Measurements from ENCODE around the gene FAM120C. TPM values are rescaled to one million over a fixed set of nuclear protein-coding genes. Genes with fewer than 3 reads are reported as not detected.

FAM120C gene
- total and polyA plus RNA-seq, 2 experiments from 2014 or later = 2.6 to 4.9 TPM

DNA sequence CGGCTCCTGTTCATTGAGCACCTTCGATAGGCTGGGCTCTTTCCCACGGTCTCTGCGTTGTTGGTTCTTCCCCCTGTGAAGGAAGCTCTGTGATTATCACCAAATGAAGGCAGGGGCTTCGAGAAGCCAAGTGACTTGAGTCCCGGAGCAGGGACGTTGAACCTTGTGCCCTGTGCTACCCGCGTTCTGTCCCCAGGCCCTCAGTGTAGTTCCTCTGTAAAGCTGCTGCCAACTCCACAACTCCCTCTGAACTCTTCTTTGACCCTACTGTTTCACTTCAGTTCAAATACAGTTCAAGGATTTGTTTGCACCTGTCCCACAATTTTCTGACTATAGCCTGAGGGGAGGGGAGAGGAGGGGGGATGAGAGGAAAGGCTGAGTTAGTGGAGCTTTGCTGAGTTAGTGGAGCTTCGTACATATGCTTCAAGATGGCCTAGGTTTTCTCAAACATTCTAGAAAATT is 138.1 kb downstream of the FAM120C start:
- peaks cover 4% of the 10 kb centered on the region for H3K4me1 ChIP-seq (ENCODE audit: insufficient read depth)
- H3K36me3 ChIP-seq (replicated peaks; ENCODE audit: insufficient read depth, low read depth) = no peaks in the 10 kb centered on the region
- 46% methylated on average over 10 of the region's 10 CpGs for WGBS (ENCODE audit: low lambda C conversion rate, missing lambda C conversion rate)
- TF ChIP-seq EZH2 (IDR thresholded peaks at IDR 0.05; ENCODE audit: borderline replicate concordance) (no peak), EZH2phosphoT487 (IDR thresholded peaks at IDR 0.05; ENCODE audit: low read depth, severe bottlenecking, unreplicated experiment) (no peak)
- TF ChIP-seq, protein P1, sequence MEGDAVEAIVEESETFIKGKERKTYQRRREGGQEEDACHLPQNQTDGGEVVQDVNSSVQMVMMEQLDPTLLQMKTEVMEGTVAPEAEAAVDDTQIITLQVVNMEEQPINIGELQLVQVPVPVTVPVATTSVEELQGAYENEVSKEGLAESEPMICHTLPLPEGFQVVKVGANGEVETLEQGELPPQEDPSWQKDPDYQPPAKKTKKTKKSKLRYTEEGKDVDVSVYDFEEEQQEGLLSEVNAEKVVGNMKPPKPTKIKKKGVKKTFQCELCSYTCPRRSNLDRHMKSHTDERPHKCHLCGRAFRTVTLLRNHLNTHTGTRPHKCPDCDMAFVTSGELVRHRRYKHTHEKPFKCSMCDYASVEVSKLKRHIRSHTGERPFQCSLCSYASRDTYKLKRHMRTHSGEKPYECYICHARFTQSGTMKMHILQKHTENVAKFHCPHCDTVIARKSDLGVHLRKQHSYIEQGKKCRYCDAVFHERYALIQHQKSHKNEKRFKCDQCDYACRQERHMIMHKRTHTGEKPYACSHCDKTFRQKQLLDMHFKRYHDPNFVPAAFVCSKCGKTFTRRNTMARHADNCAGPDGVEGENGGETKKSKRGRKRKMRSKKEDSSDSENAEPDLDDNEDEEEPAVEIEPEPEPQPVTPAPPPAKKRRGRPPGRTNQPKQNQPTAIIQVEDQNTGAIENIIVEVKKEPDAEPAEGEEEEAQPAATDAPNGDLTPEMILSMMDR (IDR thresholded peaks at IDR 0.05; ENCODE audit: poor library complexity) = no peak
- H3K9me3 ChIP-seq (ENCODE audit: low read depth) = no peaks in the 10 kb centered on the region
- no peaks in the 10 kb centered on the region for H3K9me2 ChIP-seq (replicated peaks; ENCODE audit: insufficient read depth)
- peak overlapping the region; percentile 71 for H3K4me2 ChIP-seq
- no peaks in the 10 kb centered on the region for H4K20me1 ChIP-seq (ENCODE audit: insufficient read depth, poor library complexity, severe bottlenecking)
- H3K79me2 ChIP-seq = peaks cover 23% of the 10 kb centered on the region
- no peaks in the 10 kb centered on the region for H3K27me3 ChIP-seq
- no peak for DNase-seq (ENCODE audit: low spot score)
- H3K27ac ChIP-seq = peak overlapping the region; percentile 91
- peak overlapping the region; percentile 5 for H3K4me3 ChIP-seq
- peak overlapping the region; percentile 28 for H2AFZ ChIP-seq

DNA sequence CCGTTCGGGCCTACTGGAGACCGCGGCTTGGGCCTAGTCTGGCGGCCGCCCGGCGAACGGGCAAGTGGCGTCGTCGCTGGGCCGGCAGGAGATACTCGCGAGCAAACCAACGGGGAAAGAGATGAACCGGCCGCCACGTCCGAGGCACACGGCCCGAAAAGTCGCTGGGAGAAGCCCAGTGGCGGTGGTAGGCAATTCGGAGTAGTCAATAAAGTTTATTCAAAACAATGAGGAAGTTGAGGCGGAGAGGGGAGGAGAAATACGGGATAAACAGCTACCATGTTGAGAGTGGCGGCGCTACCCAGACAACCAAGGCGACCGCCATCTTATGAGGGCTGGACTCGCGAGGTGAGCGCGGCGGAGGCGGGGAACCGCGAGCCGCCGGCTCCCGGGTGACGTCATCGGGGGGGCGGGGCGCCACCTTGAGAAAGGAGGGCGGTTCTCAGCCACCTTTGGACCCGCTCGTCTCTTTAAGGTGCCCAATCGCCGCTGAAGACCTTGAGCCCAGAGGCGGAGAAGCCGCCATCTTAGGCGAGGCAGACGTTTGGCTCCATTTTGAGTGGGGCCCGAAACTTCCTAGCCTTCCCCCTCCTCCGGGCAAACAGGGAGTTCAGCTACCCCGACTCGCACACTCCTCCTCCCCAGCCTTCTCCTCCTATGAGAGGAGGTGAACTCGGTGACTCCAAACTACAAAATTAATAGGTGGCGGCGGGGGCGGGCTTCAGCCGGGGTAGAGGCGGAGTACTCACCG is 138.8 kb downstream of the FAM120C start, which contains the start of gene PHF8:
TSS of gene PHF8 (minus strand) at position 348 of the 751 bp plus-strand sequence. CDS start 1,745 bp downstream, outside the sequence.
- peak within 1 kb of the TSS; percentile 46 for H3K4me3 ChIP-seq
- H3K9me3 ChIP-seq (ENCODE audit: low read depth) = no peaks in the 10 kb centered on the region
- DNase-seq (ENCODE audit: low spot score) = peak; percentile 96
- 45% methylated on average over 55 of the region's 66 CpGs for WGBS (ENCODE audit: low lambda C conversion rate, missing lambda C conversion rate)
- peak within 1 kb of the TSS; percentile 92 for H3K4me2 ChIP-seq
- no peaks in the 10 kb centered on the region for H3K9me2 ChIP-seq (replicated peaks; ENCODE audit: insufficient read depth)
- peak within 1 kb of the TSS; percentile 96 for H3K27ac ChIP-seq
- no peak for TF ChIP-seq EZH2 (IDR thresholded peaks at IDR 0.05; ENCODE audit: borderline replicate concordance)
- TF ChIP-seq EZH2phosphoT487 (IDR thresholded peaks at IDR 0.05; ENCODE audit: low read depth, severe bottlenecking, unreplicated experiment) = no peak
- TF ChIP-seq, protein P1 (IDR thresholded peaks at IDR 0.05; ENCODE audit: poor library complexity) = no peak
- no peaks in the 10 kb centered on the region for H3K27me3 ChIP-seq
- peaks cover 23% of the 10 kb centered on the region for H3K79me2 ChIP-seq
- no peaks in the 10 kb centered on the region for H4K20me1 ChIP-seq (ENCODE audit: insufficient read depth, poor library complexity, severe bottlenecking)
- peaks cover 4% of the 10 kb centered on the region for H3K4me1 ChIP-seq (ENCODE audit: insufficient read depth)
- peak within 1 kb of the TSS; percentile 65 for H2AFZ ChIP-seq
- H3K36me3 ChIP-seq (replicated peaks; ENCODE audit: insufficient read depth, low read depth) = no peaks in the 10 kb centered on the region

DNA sequence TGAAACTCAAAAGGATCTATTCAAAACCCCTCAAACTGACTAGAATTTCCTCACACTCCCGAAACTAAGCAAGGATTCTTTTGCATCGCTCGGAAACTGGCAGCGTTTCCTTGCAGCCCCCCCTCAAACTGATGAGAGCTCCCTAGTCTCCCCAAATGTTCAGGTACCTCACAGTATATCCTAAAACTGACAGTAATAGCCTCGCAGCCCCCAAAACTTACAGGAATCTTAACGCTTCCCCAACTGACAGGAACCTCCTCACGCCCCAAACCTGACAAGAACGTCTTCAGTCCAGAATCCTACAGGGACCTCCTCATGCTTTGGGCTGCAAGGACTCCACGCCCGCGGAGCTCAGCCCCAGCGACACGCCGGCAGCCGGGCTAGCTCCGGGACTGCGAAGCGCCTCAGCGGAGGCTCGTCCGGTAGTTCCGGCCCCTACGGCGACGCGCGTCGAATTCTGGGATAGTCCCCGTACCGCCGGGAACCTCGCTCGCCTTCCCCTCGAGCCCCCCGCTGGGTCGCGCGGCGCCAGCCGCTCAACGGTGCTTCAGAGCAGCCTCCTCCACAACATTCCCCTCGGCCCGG is 139.4 kb downstream of the FAM120C start:
- H2AFZ ChIP-seq = peak overlapping the region; percentile 65
- DNase-seq (ENCODE audit: low spot score) = peak; percentile 53

DNA sequence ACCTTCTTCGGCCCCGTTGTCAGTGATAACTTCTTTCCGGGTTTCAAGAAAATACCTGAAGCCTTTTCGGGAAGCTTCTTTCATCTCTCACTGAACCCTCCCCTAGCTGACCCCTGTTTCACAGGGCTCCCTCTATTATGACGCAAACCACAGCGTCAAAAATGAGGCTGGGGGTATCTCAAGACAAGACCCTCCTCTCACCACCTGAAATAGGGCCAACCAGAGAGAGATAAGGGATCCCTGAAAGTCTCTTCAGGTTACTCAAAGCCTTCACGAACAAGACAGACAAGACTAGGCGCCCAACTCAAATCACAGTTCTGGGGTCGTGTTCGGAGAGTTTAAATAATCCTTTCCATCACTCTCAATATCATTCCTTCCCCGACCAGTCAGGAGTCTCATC is 140.0 kb downstream of the FAM120C start:
- Histone ChIP-seq H4K20me1 (ENCODE audit: insufficient read depth, poor library complexity, severe bottlenecking) (no peaks in the 10 kb centered on the region), H3K9me3 (ENCODE audit: low read depth) (no peaks in the 10 kb centered on the region), H2AFZ (peak overlapping the region; percentile 65), H3K27me3 (no peaks in the 10 kb centered on the region), H3K79me2 (peaks cover 23% of the 10 kb centered on the region), H3K4me1 (ENCODE audit: insufficient read depth) (peaks cover 4% of the 10 kb centered on the region), H3K4me2 (peak overlapping the region; percentile 92), H3K9me2 (replicated peaks; ENCODE audit: insufficient read depth) (no peaks in the 10 kb centered on the region), H3K36me3 (replicated peaks; ENCODE audit: insufficient read depth, low read depth) (no peaks in the 10 kb centered on the region), H3K4me3 (peak overlapping the region; percentile 46), H3K27ac (peak overlapping the region; percentile 96)
- 40% methylated on average over 9 of the region's 11 CpGs for WGBS (ENCODE audit: low lambda C conversion rate, missing lambda C conversion rate)
- no peak for TF ChIP-seq EZH2phosphoT487 (IDR thresholded peaks at IDR 0.05; ENCODE audit: low read depth, severe bottlenecking, unreplicated experiment)
- no peak for TF ChIP-seq EZH2 (IDR thresholded peaks at IDR 0.05; ENCODE audit: borderline replicate concordance)
- TF ChIP-seq, protein P1 (IDR thresholded peaks at IDR 0.05; ENCODE audit: poor library complexity) = no peak
- no peak for DNase-seq (ENCODE audit: low spot score)

More for the DNA sequence above, 139.4 kb downstream of the FAM120C start:
- peaks cover 4% of the 10 kb centered on the region for H3K4me1 ChIP-seq (ENCODE audit: insufficient read depth)
- no peaks in the 10 kb centered on the region for H4K20me1 ChIP-seq (ENCODE audit: insufficient read depth, poor library complexity, severe bottlenecking)
- TF ChIP-seq EZH2 (IDR thresholded peaks at IDR 0.05; ENCODE audit: borderline replicate concordance) = no peak
- peaks cover 23% of the 10 kb centered on the region for H3K79me2 ChIP-seq
- H3K27ac ChIP-seq = peak overlapping the region; percentile 96
- 31% methylated on average over 37 of the region's 43 CpGs for WGBS (ENCODE audit: low lambda C conversion rate, missing lambda C conversion rate)
- peak overlapping the region; percentile 46 for H3K4me3 ChIP-seq
- no peaks in the 10 kb centered on the region for H3K27me3 ChIP-seq
- peak overlapping the region; percentile 92 for H3K4me2 ChIP-seq
- no peaks in the 10 kb centered on the region for H3K9me2 ChIP-seq (replicated peaks; ENCODE audit: insufficient read depth)
- H3K36me3 ChIP-seq (replicated peaks; ENCODE audit: insufficient read depth, low read depth) = no peaks in the 10 kb centered on the region
- H3K9me3 ChIP-seq (ENCODE audit: low read depth) = no peaks in the 10 kb centered on the region

Measured in hepatocyte (in vitro differentiated cells).